GF-D8 (cell line): Measurements from ENCODE around the gene MKRN2.
"Not testable (repeated sequence)": the region's sequence is repeated elsewhere in the genome, so short reads cannot be mapped to it uniquely, and the experiment has no call there.

ENCODE experiments used
- DNase-seq: peaks from one replicate; lab custom pipeline; 2025; lab: John Stamatoyannopoulos, UW

Gene MKRN2

GRCh38 chr3:12588039-12589009 is 31.4 kb downstream of the MKRN2 start:
- no peak for DNase-seq

GRCh38 chr3:12590096-12590495 is 33.2 kb downstream of the MKRN2 start:
- DNase-seq, result no peak

DNA sequence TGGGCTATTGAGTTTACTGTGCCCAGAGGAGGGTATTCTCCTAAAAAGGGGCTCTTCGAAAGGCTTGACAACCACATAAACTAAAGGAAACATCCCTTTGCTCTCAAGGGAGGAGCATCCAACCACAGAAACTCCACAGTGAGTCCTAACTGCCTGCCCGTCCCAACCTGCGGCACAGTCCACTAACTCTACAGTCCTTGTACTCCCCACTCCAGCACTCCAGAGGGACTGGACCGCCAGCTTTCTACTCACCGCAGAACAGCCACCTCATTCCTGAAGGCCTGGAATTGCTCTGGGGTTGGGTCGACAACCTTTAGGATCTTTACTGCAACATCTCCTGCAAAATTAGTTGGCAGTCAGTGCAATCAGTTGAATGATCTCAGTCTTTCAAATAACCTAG is 34.6 kb downstream of the MKRN2 start:
- no peak for DNase-seq

GRCh38 chr3:12591997-12592715 is 35.3 kb downstream of the MKRN2 start:
- no peak for DNase-seq

- DNase-seq, result no peak
Measured at GRCh38 chr3:12593473-12593872, 36.6 kb downstream of the MKRN2 start.

DNA sequence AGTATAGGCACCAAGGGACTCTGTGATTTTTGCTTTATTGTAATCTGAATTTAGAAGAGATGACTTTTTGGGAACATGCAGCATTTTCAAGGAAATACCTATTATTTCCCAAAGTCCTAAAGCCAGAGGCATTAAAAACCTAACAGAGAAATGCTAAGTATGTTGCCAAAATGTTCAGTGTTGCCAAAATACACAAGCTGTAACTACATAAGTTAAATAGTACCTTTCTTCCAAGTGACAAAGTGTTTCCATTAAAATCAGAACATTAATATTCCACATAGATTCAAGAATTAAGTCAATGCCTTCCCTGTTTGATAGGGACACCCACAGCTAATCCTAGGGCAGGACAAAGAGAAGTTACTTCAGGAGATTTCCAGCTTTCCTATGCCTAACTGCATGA is 42.0 kb downstream of the MKRN2 start:
- no peak for DNase-seq

DNA sequence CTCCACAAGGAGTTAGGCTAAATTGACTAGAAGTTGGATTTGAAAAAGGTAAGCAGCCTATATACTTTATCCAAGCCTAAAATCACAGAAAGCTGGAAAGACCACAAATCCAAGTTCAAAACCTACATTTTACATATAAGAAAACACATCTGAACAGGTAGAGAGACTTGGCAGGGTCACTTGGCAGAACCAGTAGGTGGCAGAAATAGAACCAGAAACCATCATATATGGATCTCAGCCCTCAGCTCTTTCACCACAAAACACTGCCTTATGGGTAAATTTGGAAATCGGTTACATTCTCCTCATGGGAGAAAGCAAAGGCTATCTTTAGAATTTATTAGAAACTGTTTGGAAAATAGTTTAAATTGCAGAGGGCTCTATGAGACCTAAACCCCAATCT is 44.2 kb downstream of the MKRN2 start:
- DNase-seq, result no peak

DNA sequence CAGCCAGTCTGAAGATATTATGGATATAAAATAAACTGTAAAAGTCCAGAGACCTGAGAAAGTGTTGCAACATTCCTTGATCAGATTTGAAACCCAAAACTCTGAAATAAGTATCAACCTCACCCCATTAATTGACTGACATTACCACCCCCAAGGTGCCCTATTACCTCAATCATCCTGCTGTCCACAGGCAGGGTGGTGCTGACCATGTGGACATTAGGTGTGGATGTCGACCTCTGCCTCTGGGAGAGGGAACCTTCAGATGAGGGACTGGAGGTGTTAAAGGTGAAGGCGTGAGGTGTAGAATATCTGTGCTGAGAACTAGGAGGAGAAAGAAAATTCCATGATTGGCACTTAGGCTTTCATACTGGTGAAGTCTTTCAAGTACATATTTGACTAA is 47.1 kb downstream of the MKRN2 start:
- no peak for DNase-seq

GRCh38 chr3:12608376-12608775 is 51.5 kb downstream of the MKRN2 start:
- DNase-seq, result no peak

GRCh38 chr3:12611117-12611516 is 54.2 kb downstream of the MKRN2 start:
- no peak for DNase-seq

GRCh38 chr3:12612514-12613226 is 55.8 kb downstream of the MKRN2 start:
- no peak for DNase-seq

- DNase-seq, result no peak
Measured at GRCh38 chr3:12613250-12613649, 56.4 kb downstream of the MKRN2 start.

GRCh38 chr3:12615266-12615665 is 58.4 kb downstream of the MKRN2 start:
- DNase-seq, result no peak

DNA sequence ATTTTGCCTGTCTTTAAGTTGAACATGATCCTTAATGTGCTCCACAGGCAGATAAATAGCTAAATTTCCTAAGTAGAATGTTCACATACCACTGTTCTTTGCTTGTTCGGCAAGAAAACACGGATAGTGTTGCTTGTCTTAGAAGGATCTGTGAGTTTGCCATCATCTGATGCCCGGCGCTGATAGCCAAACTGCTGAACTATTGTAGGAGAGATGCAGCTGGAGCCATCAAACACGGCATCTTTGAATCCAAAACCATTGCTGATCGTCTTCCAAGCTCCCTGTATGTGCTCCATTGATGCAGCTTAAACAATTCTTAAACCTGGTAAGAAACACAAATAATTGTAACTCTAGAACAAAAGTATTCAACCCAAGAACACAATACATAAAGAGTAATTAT is 61.5 kb downstream of the MKRN2 start:
- no peak for DNase-seq

DNA sequence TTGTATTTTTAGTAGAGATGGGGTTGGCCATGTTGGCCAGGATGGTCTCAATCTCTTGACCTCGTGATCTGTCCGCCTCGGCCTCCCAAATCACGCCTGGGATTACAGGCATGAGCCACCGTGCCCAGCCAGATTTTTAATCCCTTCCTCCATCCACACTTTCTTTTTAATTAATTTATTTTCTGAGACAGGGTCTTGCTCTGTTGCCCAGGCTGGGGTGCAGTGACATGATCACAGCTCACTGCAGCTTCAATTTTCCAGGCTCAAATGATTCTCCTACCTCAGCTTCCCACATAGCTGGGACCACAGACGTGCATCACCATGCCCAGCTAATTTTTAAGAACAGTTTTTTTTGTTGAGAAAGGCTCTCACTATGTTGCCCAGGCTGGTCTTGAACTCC is 63.4 kb downstream of the MKRN2 start:
- no peak for DNase-seq

GRCh38 chr3:12620729-12621128 is 63.8 kb downstream of the MKRN2 start:
- no peak for DNase-seq

GRCh38 chr3:12622335-12622734 is 65.4 kb downstream of the MKRN2 start:
- DNase-seq, result no peak

DNA sequence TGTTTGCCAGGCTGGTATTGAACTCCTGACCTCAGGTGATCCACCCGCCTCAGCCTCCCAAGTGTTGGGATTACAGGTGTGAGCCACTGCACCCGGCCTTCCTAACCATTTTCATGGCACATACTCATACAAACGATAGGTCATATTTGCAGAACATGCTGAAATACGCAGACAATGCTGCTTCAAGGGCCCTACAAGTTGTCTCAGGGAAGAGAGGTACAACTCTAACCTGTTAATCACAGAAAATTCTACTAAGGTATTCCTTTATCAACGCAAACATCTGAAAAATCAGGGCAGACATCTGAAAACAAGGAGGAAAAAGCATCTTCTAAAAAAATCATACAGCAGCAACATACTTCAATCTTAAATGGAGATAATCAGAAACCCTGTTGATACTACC is 67.2 kb downstream of the MKRN2 start:
- DNase-seq, result no peak

DNA sequence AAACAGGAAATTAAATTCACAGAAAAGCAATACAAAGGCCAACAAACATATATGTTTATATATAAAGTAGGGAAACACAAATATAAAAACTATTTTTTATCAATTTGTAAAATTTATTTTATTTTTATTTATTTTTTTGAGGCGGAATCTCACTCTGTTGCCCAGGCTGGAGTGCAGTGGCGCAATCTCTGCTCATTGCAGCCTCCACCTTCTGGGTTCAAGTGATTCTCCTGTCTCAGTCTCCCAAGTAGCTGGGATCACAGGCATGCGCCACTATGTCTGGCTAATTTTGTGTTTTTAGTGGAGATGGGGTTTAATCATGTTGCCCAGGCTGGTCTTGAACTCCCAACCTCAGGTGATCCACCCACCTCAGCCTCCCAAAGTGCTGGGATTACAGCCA is 68.1 kb downstream of the MKRN2 start:
- DNase-seq, result not testable (repeated sequence)

DNA sequence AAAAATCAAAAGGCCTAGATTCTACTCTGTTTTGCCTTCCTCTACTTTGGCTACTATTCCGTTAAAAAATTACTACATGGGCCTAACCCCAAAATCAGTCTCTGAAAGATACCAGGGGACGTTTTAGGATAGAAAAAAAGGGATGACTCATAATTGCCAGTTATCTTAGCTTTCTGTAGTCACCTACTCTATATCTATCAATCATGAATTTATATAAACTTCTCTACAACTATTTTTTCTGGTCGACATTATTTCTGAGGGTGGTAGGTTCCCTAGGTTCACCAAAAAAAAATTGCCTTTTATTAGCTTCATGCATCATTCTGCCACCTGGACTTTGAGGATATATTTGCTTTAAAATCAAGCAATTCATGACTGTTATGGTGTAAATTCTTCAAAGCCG is 70.5 kb downstream of the MKRN2 start:
- DNase-seq, result no peak

DNA sequence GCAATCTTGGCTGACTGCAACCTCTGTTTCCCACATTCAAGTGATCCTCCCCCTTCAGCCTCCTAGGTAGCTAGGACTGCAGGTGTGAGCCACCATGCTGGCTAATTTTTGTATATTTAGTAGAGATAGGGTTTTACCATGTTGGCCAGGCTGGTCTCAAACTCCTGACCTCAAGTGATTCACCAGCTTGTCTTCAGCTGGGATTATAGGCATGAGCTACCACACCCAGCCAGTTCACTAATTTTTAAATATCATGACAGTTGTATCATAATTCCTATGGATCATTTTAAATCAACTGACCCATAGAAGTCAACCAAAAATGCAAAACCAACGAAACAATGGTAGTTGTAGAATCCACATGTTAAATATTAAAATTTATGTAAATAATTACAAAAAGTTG is 71.9 kb downstream of the MKRN2 start:
- no peak for DNase-seq

DNA sequence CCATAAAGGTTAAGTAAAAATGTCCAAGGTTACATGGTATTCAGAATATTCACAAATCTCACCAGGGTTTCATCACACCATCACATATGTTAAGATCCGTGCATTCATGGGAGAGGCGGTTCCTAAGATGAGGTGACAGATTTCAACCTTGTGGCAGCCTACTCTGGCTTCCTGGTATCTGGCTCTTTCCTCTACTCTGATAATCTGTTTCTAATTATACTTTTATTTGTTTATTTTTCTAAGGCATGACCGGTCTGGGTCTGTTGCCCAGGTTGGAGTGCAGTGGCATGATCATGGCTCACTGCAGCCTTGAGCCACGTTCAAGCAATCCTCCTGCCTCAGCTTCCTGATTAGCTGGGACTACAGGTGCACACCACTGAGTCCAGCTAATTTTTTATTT is 72.7 kb downstream of the MKRN2 start:
- DNase-seq, result no peak

DNA sequence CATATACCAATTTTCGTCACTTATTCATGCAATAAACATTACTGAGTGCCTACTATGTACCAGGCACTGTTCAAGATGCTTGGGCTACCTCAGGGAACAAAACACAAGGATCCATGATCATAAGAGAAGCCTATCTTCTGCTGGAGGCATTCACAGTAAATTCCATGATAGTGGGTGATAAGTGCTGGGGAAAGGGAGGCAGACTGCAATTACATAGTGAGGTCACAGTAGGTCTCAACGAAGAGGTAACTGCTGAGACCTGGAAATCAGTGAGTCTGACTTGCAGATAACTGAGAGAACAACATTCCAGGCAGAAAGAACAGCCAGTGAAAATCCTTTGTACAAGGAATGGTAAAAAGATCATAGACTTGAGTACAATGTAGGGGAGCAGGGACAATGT is 73.4 kb downstream of the MKRN2 start:
- DNase-seq, result no peak
